Cardiac ventricle fibroblast (primary cell): Measurements from ENCODE around the gene ADARB1. TPM values are rescaled to one million over a fixed set of nuclear protein-coding genes. Genes with fewer than 3 reads are reported as not detected.

Source experiments
- total RNA-seq: library from RNA; depleted of rRNA; stranded (reverse); fragments of >200 nt; gene quantifications from 2 replicates; pipeline ENCODE4 v1.2.3, GENCODE V29; 2015

Gene ADARB1, protein sequence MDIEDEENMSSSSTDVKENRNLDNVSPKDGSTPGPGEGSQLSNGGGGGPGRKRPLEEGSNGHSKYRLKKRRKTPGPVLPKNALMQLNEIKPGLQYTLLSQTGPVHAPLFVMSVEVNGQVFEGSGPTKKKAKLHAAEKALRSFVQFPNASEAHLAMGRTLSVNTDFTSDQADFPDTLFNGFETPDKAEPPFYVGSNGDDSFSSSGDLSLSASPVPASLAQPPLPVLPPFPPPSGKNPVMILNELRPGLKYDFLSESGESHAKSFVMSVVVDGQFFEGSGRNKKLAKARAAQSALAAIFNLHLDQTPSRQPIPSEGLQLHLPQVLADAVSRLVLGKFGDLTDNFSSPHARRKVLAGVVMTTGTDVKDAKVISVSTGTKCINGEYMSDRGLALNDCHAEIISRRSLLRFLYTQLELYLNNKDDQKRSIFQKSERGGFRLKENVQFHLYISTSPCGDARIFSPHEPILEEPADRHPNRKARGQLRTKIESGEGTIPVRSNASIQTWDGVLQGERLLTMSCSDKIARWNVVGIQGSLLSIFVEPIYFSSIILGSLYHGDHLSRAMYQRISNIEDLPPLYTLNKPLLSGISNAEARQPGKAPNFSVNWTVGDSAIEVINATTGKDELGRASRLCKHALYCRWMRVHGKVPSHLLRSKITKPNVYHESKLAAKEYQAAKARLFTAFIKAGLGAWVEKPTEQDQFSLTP
- total RNA-seq: 4.4 and 4.5 TPM in 2 replicates

DNA sequence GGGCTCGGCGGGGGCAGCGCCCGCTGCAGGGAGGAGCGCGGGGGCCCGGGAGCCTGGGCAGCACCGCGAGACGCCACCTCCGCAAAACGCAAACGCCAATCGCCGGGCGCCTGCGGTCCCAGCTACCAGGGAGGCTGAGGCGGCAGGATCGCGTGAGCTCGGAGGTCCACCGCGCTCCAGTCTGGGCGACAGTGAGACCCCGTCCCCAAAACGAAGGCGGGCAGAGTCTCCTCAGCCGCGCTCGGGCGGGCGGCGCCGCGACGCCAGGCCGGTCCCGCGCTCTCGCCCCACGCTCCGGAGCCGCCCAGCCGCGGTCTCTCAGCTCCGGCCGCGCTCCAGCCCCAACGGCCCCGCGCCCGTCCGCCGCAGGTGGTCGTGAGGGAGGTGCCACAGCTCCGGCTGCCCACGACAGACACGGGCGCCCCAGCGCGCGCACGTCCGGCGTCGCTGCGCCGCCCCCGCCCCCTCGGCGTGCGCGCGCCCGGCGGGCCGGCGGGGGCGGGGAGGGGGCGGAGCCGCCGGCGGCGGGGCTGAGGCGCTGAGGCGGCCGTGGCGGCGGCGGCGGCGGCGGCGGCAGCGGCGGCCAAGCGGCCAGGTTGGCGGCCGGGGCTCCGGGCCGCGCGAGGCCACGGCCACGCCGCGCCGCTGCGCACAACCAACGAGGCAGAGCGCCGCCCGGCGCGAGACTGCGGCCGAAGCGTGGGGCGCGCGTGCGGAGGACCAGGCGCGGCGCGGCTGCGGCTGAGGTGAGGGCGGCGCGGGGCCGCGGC lies at the start of gene ADARB1:
TSS of gene ADARB1 (plus strand) at position 533 of the 770 bp plus-strand sequence. CDS start 97,077 bp downstream, outside the sequence.

Other genes starting within 250 kb of the ADARB1 start
- 186 and 220 TPM in 2 replicates for gene PTTG1IP, start 200.9 kb upstream of the ADARB1 start, total RNA-seq
- not detected in 2 replicates for gene ITGB2, start 153.7 kb upstream of the ADARB1 start, total RNA-seq
- gene SLX9, start 134.6 kb upstream of the ADARB1 start, total RNA-seq: 12.3 and 12.6 TPM in 2 replicates
- 18.5 and 19.3 TPM in 2 replicates for gene POFUT2, start 213.3 kb downstream of the ADARB1 start, total RNA-seq